Measurements from ENCODE around the gene P3H2. TPM values are rescaled to one million over a fixed set of nuclear protein-coding genes. Genes with fewer than 3 reads are reported as not detected.

Gene P3H2
- total RNA-seq, 4 donors from 2014 or later: 15.6 to 41.5 (median 27.1) TPM

- Histone ChIP-seq H3K9me3 (no peaks in the 10 kb centered on the region), H3K36me3 (no peaks in the 10 kb centered on the region), H3K4me3 (no peak overlapping the region), H3K27me3 (no peaks in the 10 kb centered on the region), H3K27ac (replicated peaks in 1 of 4) (peak overlapping the region; percentile 75 to 81 (median 76)), H3K4me1 (peaks cover 10 to 27% (median 24%) of the 10 kb centered on the region in 4 donors)
- no peak for TF ChIP-seq POLR2A (IDR thresholded peaks at IDR 0.05; ENCODE audit: low read depth)
- no peak for DNase-seq (ENCODE audit: extremely low spot score)
- 5% methylated on average over 1 of the region's 1 CpG for WGBS
- intact Hi-C loops (cut with DNase I): no loop called here
Measured at GRCh38 chr3:190077395-190078045, 43.2 kb downstream of the P3H2 start.

- no peak for DNase-seq (ENCODE audit: extremely low spot score)
- 32% methylated on average over 1 of the region's 1 CpG for WGBS
- Histone ChIP-seq H3K4me1 (peaks cover 10 to 27% (median 24%) of the 10 kb centered on the region in 4 donors), H3K27ac (replicated peaks in 1 of 4) (peak overlapping the region; percentile 75 to 81 (median 76)), H3K9me3 (no peaks in the 10 kb centered on the region), H3K27me3 (no peaks in the 10 kb centered on the region), H3K4me3 (no peak overlapping the region), H3K36me3 (no peaks in the 10 kb centered on the region)
- TF ChIP-seq POLR2AphosphoS5 (IDR thresholded peaks at IDR 0.05) (peak; percentile 54 to 74), POLR2A (IDR thresholded peaks at IDR 0.05; ENCODE audit: low read depth) (no peak)
- intact Hi-C loops (cut with DNase I): no loop called here
Measured at GRCh38 chr3:190076601-190077394, 43.9 kb downstream of the P3H2 start.

- no peak for DNase-seq (ENCODE audit: extremely low spot score)
Measured at GRCh38 chr3:190076136-190076535, 44.6 kb downstream of the P3H2 start.

GRCh38 chr3:190074817-190075216 lies 45.9 kb downstream of the P3H2 start:
- H3K4me3 ChIP-seq: no peak overlapping the region
- no peak for DNase-seq (ENCODE audit: extremely low spot score)
- H3K36me3 ChIP-seq: no peaks in the 10 kb centered on the region
- H3K9me3 ChIP-seq: no peaks in the 10 kb centered on the region
- H3K27me3 ChIP-seq: no peaks in the 10 kb centered on the region
- intact Hi-C loops (cut with DNase I): no loop called here
- TF ChIP-seq POLR2A (IDR thresholded peaks at IDR 0.05; ENCODE audit: low read depth): no peak
- no peak for TF ChIP-seq EP300 (IDR thresholded peaks at IDR 0.05)
- no peak for TF ChIP-seq POLR2AphosphoS5 (IDR thresholded peaks at IDR 0.05)
- no peak for TF ChIP-seq CTCF (IDR thresholded peaks at IDR 0.05)
- peaks cover 10 to 38% (median 24%) of the 10 kb centered on the region in 4 donors for H3K4me1 ChIP-seq
- peak overlapping the region in 1 of 4 donors; percentile 8 for H3K27ac ChIP-seq (replicated peaks in 1 of 4)
- WGBS: 82% methylated on average over 2 of the region's 2 CpGs

More at GRCh38 chr3:190076136-190076535, 44.6 kb downstream of the P3H2 start:
- intact Hi-C loops (cut with DNase I): no loop called here
- Histone ChIP-seq H3K9me3 (no peaks in the 10 kb centered on the region), H3K4me3 (no peak overlapping the region), H3K4me1 (peaks cover 10 to 29% (median 24%) of the 10 kb centered on the region in 4 donors), H3K36me3 (no peaks in the 10 kb centered on the region), H3K27me3 (no peaks in the 10 kb centered on the region), H3K27ac (replicated peaks in 1 of 4) (peak overlapping the region; percentile 75 to 81 (median 76))
- TF ChIP-seq CTCF (IDR thresholded peaks at IDR 0.05): no peak
- TF ChIP-seq EP300 (IDR thresholded peaks at IDR 0.05): no peak
- TF ChIP-seq POLR2A (IDR thresholded peaks at IDR 0.05; ENCODE audit: low read depth): no peak
- TF ChIP-seq POLR2AphosphoS5 (IDR thresholded peaks at IDR 0.05): no peak

- Histone ChIP-seq H3K4me1 (peaks cover 10 to 38% (median 24%) of the 10 kb centered on the region in 4 donors), H3K9me3 (no peaks in the 10 kb centered on the region), H3K27ac (replicated peaks in 1 of 4) (peak overlapping the region in 1 of 4 donors; percentile 11), H3K36me3 (no peaks in the 10 kb centered on the region), H3K27me3 (no peaks in the 10 kb centered on the region), H3K4me3 (no peak overlapping the region)
- no peak for TF ChIP-seq EP300 (IDR thresholded peaks at IDR 0.05)
- TF ChIP-seq POLR2A (IDR thresholded peaks at IDR 0.05; ENCODE audit: low read depth): no peak
- no peak for TF ChIP-seq CTCF (IDR thresholded peaks at IDR 0.05)
- no peak for TF ChIP-seq POLR2AphosphoS5 (IDR thresholded peaks at IDR 0.05)
- intact Hi-C loops (cut with DNase I): no loop called here
- no peak for DNase-seq (ENCODE audit: extremely low spot score)
- WGBS: 76% methylated on average over 6 of the region's 6 CpGs
Measured at GRCh38 chr3:190073264-190074008, 47.3 kb downstream of the P3H2 start.
